Measurements from ENCODE around the gene XYLB. TPM values are rescaled to one million over a fixed set of nuclear protein-coding genes. Genes with fewer than 3 reads are reported as not detected.

The XYLB gene
- total and polyA plus RNA-seq, 2 of the 13 experiments (the other 11 are each of a cell fraction or from before 2014, with no cell fraction given) = 25.9 to 30.0 TPM

DNA sequence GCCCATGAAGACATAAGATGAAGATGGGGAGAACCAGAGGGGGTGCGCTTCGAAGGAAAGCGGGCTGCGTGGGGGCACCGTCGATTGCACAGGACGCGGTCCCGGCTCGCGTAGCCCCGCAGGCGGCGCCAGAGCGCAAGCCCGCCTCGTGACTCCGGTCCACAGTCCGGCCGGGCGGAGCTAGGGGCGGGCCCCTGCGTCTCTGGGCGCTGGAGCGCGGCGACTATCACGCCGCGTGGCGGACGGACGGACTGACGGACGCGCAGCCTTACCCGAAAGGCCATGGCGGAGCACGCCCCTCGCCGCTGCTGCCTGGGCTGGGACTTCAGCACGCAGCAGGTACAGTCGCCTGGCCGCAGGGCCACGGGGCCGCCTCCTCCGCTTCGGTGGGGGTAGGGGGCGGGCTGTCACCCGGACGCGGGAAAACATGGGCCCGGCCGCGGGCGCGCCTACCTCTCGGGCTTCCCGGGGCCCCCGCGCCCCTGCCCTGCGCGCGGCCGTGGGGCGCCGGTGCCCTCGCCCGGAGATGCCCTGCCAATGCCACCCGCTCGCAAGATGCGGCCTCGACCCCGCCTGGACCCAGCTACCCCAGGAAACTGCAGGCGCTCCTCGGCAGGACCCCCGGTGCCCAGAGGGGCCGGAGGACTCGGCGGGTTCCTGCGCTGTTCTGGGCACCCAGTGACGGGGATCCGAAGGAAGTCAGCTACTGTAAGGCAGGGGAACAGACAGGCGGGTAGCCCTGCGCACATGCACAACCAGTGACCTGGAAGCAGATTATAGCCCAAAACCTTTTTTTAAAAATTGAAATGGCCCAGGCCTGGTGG is at the start of gene XYLB (continued):
- TF ChIP-seq, protein P1, sequence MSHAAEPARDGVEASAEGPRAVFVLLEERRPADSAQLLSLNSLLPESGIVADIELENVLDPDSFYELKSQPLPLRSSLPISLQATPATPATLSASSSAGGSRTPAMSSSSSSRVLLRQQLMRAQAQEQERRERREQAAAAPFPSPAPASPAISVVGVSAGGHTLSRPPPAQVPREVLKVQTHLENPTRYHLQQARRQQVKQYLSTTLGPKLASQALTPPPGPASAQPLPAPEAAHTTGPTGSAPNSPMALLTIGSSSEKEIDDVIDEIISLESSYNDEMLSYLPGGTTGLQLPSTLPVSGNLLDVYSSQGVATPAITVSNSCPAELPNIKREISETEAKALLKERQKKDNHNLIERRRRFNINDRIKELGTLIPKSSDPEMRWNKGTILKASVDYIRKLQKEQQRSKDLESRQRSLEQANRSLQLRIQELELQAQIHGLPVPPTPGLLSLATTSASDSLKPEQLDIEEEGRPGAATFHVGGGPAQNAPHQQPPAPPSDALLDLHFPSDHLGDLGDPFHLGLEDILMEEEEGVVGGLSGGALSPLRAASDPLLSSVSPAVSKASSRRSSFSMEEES (CRISPR knock-in tag; IDR thresholded peaks at IDR 0.05) = peak; percentile 100
- TF ChIP-seq MXD3 (CRISPR knock-in tag; IDR thresholded peaks at IDR 0.05) (peak; percentile 96), HIVEP1 (CRISPR knock-in tag; IDR thresholded peaks at IDR 0.05) (peak; percentile 36; the same call in 1 of the 2 replicates), RNF2 (conservative IDR thresholded peaks at IDR 0.05; ENCODE audit: low read depth) (peak; percentile 97), ZNF451 (CRISPR knock-in tag; IDR thresholded peaks at IDR 0.05) (peak; percentile 98), HNF4A (CRISPR knock-in tag; IDR thresholded peaks at IDR 0.05) (peak; percentile 96), ZNF740 (CRISPR knock-in tag; IDR thresholded peaks at IDR 0.05) (peak; percentile 74; the same call in 1 of the 2 replicates), RARA (CRISPR knock-in tag; IDR thresholded peaks at IDR 0.05) (peak; percentile 56; the same call in 1 of the 2 replicates), SATB2 (CRISPR knock-in tag; IDR thresholded peaks at IDR 0.05) (no peak; the same call in 1 of the 2 replicates), NFIB (CRISPR knock-in tag; IDR thresholded peaks at IDR 0.05; ENCODE audit: borderline replicate concordance) (peak; percentile 88; the same call in 1 of the 2 replicates), ZNF34 (CRISPR knock-in tag; IDR thresholded peaks at IDR 0.05; ENCODE audit: borderline replicate concordance) (peak; percentile 90; the same call in 1 of the 2 replicates), ZBTB21 (CRISPR knock-in tag; IDR thresholded peaks at IDR 0.05) (no peak)
- TF ChIP-seq, protein P2, sequence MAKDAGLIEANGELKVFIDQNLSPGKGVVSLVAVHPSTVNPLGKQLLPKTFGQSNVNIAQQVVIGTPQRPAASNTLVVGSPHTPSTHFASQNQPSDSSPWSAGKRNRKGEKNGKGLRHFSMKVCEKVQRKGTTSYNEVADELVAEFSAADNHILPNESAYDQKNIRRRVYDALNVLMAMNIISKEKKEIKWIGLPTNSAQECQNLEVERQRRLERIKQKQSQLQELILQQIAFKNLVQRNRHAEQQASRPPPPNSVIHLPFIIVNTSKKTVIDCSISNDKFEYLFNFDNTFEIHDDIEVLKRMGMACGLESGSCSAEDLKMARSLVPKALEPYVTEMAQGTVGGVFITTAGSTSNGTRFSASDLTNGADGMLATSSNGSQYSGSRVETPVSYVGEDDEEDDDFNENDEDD (CRISPR knock-in tag; IDR thresholded peaks at IDR 0.05; ENCODE audit: borderline replicate concordance) = peak; percentile 95
- TF ChIP-seq, protein P3, sequence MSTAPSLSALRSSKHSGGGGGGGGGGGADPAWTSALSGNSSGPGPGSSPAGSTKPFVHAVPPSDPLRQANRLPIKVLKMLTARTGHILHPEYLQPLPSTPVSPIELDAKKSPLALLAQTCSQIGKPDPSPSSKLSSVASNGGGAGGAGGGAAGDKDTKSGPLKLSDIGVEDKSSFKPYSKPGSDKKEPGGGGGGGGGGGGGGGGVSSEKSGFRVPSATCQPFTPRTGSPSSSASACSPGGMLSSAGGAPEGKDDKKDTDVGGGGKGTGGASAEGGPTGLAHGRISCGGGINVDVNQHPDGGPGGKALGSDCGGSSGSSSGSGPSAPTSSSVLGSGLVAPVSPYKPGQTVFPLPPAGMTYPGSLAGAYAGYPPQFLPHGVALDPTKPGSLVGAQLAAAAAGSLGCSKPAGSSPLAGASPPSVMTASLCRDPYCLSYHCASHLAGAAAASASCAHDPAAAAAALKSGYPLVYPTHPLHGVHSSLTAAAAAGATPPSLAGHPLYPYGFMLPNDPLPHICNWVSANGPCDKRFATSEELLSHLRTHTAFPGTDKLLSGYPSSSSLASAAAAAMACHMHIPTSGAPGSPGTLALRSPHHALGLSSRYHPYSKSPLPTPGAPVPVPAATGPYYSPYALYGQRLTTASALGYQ (CRISPR knock-in tag; IDR thresholded peaks at IDR 0.05) = peak; percentile 71; the same call in 1 of the 2 replicates
- TF ChIP-seq, protein P4, sequence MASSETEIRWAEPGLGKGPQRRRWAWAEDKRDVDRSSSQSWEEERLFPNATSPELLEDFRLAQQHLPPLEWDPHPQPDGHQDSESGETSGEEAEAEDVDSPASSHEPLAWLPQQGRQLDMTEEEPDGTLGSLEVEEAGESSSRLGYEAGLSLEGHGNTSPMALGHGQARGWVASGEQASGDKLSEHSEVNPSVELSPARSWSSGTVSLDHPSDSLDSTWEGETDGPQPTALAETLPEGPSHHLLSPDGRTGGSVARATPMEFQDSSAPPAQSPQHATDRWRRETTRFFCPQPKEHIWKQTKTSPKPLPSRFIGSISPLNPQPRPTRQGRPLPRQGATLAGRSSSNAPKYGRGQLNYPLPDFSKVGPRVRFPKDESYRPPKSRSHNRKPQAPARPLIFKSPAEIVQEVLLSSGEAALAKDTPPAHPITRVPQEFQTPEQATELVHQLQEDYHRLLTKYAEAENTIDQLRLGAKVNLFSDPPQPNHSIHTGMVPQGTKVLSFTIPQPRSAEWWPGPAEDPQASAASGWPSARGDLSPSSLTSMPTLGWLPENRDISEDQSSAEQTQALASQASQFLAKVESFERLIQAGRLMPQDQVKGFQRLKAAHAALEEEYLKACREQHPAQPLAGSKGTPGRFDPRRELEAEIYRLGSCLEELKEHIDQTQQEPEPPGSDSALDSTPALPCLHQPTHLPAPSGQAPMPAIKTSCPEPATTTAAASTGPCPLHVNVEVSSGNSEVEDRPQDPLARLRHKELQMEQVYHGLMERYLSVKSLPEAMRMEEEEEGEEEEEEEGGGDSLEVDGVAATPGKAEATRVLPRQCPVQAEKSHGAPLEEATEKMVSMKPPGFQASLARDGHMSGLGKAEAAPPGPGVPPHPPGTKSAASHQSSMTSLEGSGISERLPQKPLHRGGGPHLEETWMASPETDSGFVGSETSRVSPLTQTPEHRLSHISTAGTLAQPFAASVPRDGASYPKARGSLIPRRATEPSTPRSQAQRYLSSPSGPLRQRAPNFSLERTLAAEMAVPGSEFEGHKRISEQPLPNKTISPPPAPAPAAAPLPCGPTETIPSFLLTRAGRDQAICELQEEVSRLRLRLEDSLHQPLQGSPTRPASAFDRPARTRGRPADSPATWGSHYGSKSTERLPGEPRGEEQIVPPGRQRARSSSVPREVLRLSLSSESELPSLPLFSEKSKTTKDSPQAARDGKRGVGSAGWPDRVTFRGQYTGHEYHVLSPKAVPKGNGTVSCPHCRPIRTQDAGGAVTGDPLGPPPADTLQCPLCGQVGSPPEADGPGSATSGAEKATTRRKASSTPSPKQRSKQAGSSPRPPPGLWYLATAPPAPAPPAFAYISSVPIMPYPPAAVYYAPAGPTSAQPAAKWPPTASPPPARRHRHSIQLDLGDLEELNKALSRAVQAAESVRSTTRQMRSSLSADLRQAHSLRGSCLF (CRISPR knock-in tag; IDR thresholded peaks at IDR 0.05; ENCODE audit: borderline replicate concordance) = peak; percentile 51; the same call in 1 of the 2 replicates

All from HepG2 (cell line).